HT1080 (cell line): ENCODE data around the gene HTRA1. TPM values are rescaled to one million over a fixed set of nuclear protein-coding genes. Genes with fewer than 3 reads are reported as not detected.

Experiments
- DNase-seq: peaks from one replicate; pipeline ENCODE4 v3.0.0-alpha.2; 2015; ENCODE audit warnings: low read depth
- total RNA-seq: library from RNA; depleted of rRNA; stranded (reverse); fragments of >200 nt; shearing (Covaris generic); gene quantifications from 2 replicates; pipeline ENCODE4 v1.2.3, GENCODE V29; 2014

Gene HTRA1
- total RNA-seq, 1 experiment from 2014 or later, result 41.7 TPM

GRCh38 chr10:122454603-122455080 is 6.7 kb upstream of the HTRA1 start, which contains the start of gene ARMS2:
Gene ARMS2 (plus strand): TSS chr10:122454653. CDS start chr10:122454728, 75 bp downstream.
- no peak for DNase-seq

- no peak for DNase-seq
Measured at GRCh38 chr10:122455376-122456079, 5.8 kb upstream of the HTRA1 start.

GRCh38 chr10:122457934-122458333 is 3.4 kb upstream of the HTRA1 start:
- no peak for DNase-seq

- DNase-seq, result no peak
Measured at GRCh38 chr10:122458693-122459092, 2.7 kb upstream of the HTRA1 start.

- peak; percentile 48 for DNase-seq
Measured at GRCh38 chr10:122459561-122460273, 1.6 kb upstream of the HTRA1 start.

GRCh38 chr10:122460891-122461293 is 461 bp upstream of the HTRA1 start:
- no peak for DNase-seq

- peak; percentile 10 for DNase-seq
Measured at GRCh38 chr10:122461729-122462532, 578 bp downstream of the HTRA1 start.

- DNase-seq, result no peak
Measured at GRCh38 chr10:122462533-122463465, 1.4 kb downstream of the HTRA1 start.

GRCh38 chr10:122463466-122464249 is 2.3 kb downstream of the HTRA1 start:
- DNase-seq, result no peak

GRCh38 chr10:122464250-122464510 is 2.8 kb downstream of the HTRA1 start:
- no peak for DNase-seq

GRCh38 chr10:122464586-122464985 is 3.2 kb downstream of the HTRA1 start:
- no peak for DNase-seq

- no peak for DNase-seq
Measured at GRCh38 chr10:122465401-122466040, 4.2 kb downstream of the HTRA1 start.

- no peak for DNase-seq
Measured at GRCh38 chr10:122466951-122467381, 5.6 kb downstream of the HTRA1 start.

- no peak for DNase-seq
Measured at GRCh38 chr10:122467701-122468100, 6.3 kb downstream of the HTRA1 start.

GRCh38 chr10:122468307-122468925 is 7.1 kb downstream of the HTRA1 start:
- DNase-seq, result no peak

GRCh38 chr10:122468926-122469781 is 7.8 kb downstream of the HTRA1 start:
- DNase-seq, result peak; percentile 99

GRCh38 chr10:122469848-122470247 is 8.5 kb downstream of the HTRA1 start:
- DNase-seq, result no peak

GRCh38 chr10:122471531-122472177 is 10.3 kb downstream of the HTRA1 start:
- DNase-seq, result peak; percentile 53
